NCI-H1105 (cell line): ENCODE data around the gene ATP6V1D.
"Not testable (repeated sequence)": the region's sequence is repeated elsewhere in the genome, so short reads cannot be mapped to it uniquely, and the experiment has no call there.

Experiments
- DNase-seq: peaks from one replicate; lab custom pipeline; 2025; lab: John Stamatoyannopoulos, UW

The ATP6V1D gene

GRCh38 chr14:67370830-67371229 is 11.2 kb upstream of the ATP6V1D start:
- DNase-seq = no peak

GRCh38 chr14:67365476-67365875 is 5.9 kb upstream of the ATP6V1D start:
- no peak for DNase-seq

GRCh38 chr14:67360470-67361206 is 1.0 kb upstream of the ATP6V1D start:
- no peak for DNase-seq

- DNase-seq = no peak
These were observed 455 bp downstream of the ATP6V1D start for GRCh38 chr14:67358924-67359774.

- DNase-seq = no peak
These were observed 1.6 kb downstream of the ATP6V1D start for GRCh38 chr14:67357969-67358354.

- no peak for DNase-seq
These were observed 2.2 kb downstream of the ATP6V1D start for GRCh38 chr14:67357186-67357968.

GRCh38 chr14:67352055-67352454 is 7.5 kb downstream of the ATP6V1D start:
- DNase-seq = no peak

- no peak for DNase-seq
These were observed 14.0 kb downstream of the ATP6V1D start for GRCh38 chr14:67345583-67345982.

- no peak for DNase-seq
These were observed 15.9 kb downstream of the ATP6V1D start for GRCh38 chr14:67343601-67344230.

GRCh38 chr14:67341231-67341630 is 18.4 kb downstream of the ATP6V1D start:
- not testable (repeated sequence) for DNase-seq

- DNase-seq = no peak
These were observed 23.8 kb downstream of the ATP6V1D start for GRCh38 chr14:67335781-67336180.

- no peak for DNase-seq
These were observed 27.1 kb downstream of the ATP6V1D start for GRCh38 chr14:67332468-67332867.

GRCh38 chr14:67331368-67332125 is 28.1 kb downstream of the ATP6V1D start:
- no peak for DNase-seq

GRCh38 chr14:67329666-67330065 is 29.9 kb downstream of the ATP6V1D start:
- not testable (repeated sequence) for DNase-seq

- no peak for DNase-seq
These were observed 40.5 kb downstream of the ATP6V1D start for GRCh38 chr14:67319142-67319541.

- no peak for DNase-seq
These were observed 41.8 kb downstream of the ATP6V1D start for GRCh38 chr14:67317822-67318221.

- no peak for DNase-seq
These were observed 46.5 kb downstream of the ATP6V1D start for GRCh38 chr14:67313153-67313552.

- no peak for DNase-seq
These were observed 47.7 kb downstream of the ATP6V1D start for GRCh38 chr14:67311868-67312267.
